ENCODE results near the gene HHATL. TPM values are rescaled to one million over a fixed set of nuclear protein-coding genes. Genes with fewer than 3 reads are reported as not detected.

HHATL gene
- total and polyA plus RNA-seq, 2 of the 8 experiments (the other 6 are each of a cell fraction or from before 2014, with no cell fraction given): 0.18 TPM; not detected in 1

GRCh38 chr3:42739401-42740158 lies 37.0 kb upstream of the HHATL start (continued):
- TF ChIP-seq CTCF (IDR thresholded peaks at IDR 0.05; ENCODE audit: control extremely low read depth in 1 of 3, insufficient read depth in 1 of 3, low read depth in 1 of 3, low read length in 3 of 3) (no peak), ATF3 (IDR thresholded peaks at IDR 0.05; ENCODE audit: insufficient read depth, low read depth, low read length) (no peak), HDAC2 (IDR thresholded peaks at IDR 0.05; ENCODE audit: borderline replicate concordance in 1 of 2, low read depth in 2 of 2, low read length in 2 of 2) (no peak), CHD2 (IDR thresholded peaks at IDR 0.05; ENCODE audit: low read length) (no peak), SP1 (IDR thresholded peaks at IDR 0.05; ENCODE audit: low read depth, low read length) (no peak)
